H7 (cell line): ENCODE results near the gene MAN2A1. TPM values are rescaled to one million over a fixed set of nuclear protein-coding genes. Genes with fewer than 3 reads are reported as not detected.
"Not testable (repeated sequence)": the region's sequence is repeated elsewhere in the genome, so short reads cannot be mapped to it uniquely, and the experiment has no call there.

Experiments used
- DNase-seq: peaks from one replicate; pipeline ENCODE4 v3.0.0; 2012
- H3K27me3 ChIP-seq: 2 replicates; pipeline ENCODE4 v1.6.0; 2011; ENCODE audit warnings: mild to moderate bottlenecking, low read length; ENCODE audit not compliant: control insufficient read depth, insufficient read depth
- H3K36me3 ChIP-seq: replicated peaks from 2 replicates; pipeline ENCODE4 v1.5.1; 2011; ENCODE audit warnings: low read length; ENCODE audit not compliant: control insufficient read depth, insufficient read depth
- H3K4me3 ChIP-seq: 2 replicates; pipeline ENCODE4 v1.5.1; 2011; ENCODE audit warnings: low read depth, mild to moderate bottlenecking, control low read depth, low read length, moderate library complexity; ENCODE audit not compliant: insufficient read depth
- total RNA-seq: library from RNA; depleted of rRNA; stranded (reverse); fragments of >200 nt; shearing (Covaris generic); gene quantifications from 2 replicates; pipeline ENCODE4 v1.2.3, GENCODE V29; 2014

The MAN2A1 gene
- total RNA-seq, 1 experiment from 2014 or later = 53.5 TPM

DNA sequence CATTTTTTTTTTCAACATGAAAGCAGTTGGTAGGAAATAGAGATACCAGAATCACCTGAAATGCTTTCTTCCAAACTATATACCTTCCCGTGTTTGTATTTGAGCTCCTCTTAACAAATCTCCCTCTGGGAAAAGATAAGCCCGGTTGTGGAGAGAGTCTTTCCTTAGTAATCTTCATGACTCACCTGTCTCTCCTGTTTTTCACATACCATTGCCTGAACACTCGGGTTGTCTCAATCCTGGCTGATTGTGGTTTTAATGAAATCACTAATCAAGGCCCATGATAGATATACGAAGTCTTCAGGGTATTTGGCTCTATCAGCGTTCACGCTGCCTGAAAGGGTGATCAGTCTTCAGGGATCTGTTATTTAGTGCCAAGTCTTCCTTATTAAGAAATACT lies 136.7 kb downstream of the MAN2A1 start:
- Histone ChIP-seq H3K27me3 (no peaks in the 10 kb centered on the region), H3K36me3 (peaks cover 6% of the 10 kb centered on the region), H3K4me3 (no peak overlapping the region)
- no peak for DNase-seq

DNA sequence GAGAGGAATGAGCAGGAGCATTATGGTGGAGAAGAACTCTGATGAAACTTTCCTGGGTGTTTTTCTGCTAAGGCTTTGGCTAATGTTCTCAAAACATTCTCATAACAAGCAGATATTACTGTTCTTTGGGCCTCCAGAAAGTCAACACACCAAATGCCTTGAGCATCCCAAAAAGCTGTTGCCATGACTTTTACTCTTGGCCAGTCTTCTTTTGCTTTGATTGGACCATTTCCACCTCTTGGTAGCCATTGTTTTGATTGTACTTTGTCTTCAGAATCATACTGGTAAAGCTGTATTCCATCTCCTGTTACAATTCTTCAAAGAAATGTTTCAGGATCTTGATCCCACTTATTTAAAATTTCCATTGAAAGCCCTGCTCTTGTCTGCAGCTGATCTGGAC lies 139.6 kb downstream of the MAN2A1 start:
- H3K4me3 ChIP-seq = no peak overlapping the region
- DNase-seq = no peak
- peaks cover 4% of the 10 kb centered on the region for H3K36me3 ChIP-seq
- H3K27me3 ChIP-seq = no peaks in the 10 kb centered on the region

DNA sequence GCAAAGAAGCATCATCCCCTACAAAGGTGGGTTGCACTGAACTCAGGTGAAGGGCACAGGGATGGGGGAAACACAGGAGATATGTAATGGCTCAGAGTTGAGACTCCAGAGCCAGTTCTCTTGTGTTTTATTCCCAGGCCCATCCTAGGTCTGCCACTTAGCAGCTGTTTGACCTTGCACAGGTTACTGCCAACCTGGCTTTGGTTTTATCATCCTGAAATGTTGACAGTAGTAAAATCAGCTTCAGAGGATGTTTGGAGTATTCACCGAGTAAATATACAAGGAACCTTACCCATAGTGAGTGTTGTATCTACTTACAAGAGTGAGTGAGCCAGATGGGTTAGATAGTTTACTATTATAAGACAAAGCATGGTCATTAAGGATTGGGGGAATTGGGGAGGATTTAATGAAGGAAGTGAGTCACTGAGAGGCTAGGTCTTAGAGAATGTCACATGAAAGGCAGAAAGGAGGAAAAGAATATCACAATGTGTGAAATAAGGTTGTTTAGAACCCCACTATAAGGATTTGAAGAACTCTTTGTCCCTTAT lies 141.3 kb downstream of the MAN2A1 start:
- DNase-seq = no peak
- Histone ChIP-seq H3K27me3 (no peaks in the 10 kb centered on the region), H3K36me3 (peaks cover 4% of the 10 kb centered on the region), H3K4me3 (no peak overlapping the region)

DNA sequence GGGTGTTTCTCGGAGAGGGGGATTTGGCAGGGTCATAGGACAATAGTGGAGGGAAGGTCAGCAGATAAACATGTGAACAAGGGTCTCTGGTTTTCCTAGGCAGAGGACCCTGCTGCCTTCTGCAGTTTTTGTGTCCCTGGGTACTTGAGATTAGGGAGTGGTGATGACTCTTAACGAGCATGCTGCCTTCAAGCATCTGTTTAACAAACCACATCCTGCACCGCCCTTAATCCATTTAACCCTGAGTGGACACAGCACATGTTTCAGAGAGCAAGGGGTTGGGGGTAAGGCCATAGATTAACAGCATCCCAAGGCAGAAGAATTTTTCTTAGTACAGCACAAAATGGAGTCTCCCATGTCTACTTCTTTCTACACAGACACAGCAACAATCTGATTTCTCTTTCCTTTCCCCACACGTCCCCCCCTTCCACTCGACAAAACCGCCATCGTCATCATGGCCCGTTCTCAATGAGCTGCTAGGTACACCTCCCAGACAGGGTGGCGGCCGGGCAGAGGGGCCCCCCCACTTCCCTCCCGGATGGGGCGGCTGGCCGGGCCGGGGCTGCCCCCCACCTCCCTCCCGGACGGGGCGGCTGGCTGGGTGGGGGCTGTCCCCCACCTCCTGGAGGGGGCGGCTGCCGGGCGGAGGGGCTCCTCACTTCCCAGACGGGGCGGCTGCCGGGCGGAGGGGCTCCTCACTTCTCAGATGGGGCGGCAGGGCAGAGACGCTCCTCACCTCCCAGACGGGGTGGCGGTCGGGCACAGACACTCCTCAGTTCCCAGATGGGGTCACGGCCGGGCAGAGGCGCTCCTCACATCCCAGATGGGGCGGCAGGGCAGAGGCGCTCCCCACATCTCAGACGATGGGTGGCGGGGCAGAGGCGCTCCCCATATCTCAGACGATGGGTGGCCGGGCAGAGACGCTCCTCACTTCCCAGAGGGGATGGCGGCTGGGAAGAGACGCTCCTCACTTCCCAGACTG lies 142.8 kb downstream of the MAN2A1 start:
- H3K27me3 ChIP-seq, H3K36me3 ChIP-seq, DNase-seq, H3K4me3 ChIP-seq: not testable (repeated sequence)

DNA sequence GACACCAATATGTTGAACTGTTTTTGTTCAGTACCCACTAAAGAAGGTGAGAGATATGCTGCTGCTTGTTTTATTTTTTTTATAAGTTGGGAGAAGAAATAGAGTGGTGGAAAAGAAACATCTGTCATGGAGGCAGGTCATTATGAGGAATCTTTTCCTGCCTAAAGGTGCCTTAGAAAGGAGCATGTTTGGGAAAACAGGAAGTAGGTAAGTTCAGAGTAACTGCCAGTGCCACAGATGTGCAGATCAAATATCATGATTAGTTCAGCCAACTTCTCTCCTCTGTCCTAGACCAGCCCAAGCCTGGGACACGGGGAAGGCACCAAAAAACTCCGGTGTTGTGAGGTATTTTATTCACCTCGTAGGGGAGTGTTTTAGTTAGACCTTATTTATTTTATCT lies 144.2 kb downstream of the MAN2A1 start:
- no peak for DNase-seq
- Histone ChIP-seq H3K36me3 (peaks cover 4% of the 10 kb centered on the region), H3K4me3 (no peak overlapping the region), H3K27me3 (no peaks in the 10 kb centered on the region)

DNA sequence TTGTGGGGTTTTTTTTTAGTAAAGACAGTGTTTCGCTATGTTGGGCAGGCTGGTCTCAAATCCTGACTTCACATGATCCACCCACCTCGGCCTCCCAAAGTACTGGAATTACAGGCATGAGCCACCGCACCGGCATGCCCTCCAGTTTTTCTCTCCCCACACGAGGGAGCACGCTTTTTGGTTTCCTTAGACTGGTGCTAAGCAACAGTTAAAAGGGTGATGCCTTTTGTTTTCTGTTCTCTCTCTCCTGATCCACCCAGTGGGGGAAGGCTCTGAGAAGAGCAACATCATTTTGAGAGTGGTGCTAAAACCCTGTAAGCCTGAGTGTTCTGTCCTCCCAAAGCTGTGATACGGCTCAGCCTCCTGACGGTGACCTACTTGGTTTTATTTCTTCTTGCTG lies 146.6 kb downstream of the MAN2A1 start:
- no peak overlapping the region for H3K4me3 ChIP-seq
- DNase-seq = peak; percentile 30
- peaks cover 4% of the 10 kb centered on the region for H3K36me3 ChIP-seq
- no peaks in the 10 kb centered on the region for H3K27me3 ChIP-seq

DNA sequence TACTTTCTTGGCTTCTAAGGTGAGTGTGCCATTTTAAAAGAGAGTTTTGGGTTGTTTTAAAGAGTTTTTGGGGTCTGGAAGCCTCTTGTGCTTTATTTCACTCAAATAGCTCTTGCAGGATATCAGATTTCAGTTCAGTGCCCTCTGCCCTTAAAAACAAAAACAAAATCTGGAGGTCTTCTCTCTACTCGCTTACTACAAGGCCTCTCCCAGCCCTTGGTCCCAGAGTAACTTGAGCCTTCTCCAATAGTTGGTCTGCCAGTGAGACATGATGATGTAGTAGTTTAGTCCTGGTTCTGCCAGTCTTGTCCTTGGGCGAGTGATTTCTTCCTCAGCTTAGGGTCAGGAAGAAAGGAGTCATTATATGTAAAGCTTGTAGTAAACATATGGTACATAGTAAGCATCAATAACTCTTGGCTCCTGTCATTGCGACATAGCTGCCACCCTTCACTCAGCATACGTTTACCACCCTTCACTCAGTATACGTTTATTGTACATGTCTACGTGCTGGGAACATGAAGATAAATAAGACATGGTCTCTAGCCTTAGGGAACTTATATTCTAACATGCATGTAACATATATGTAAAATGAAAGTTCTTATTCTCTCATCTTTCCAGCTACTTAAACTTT lies 147.6 kb downstream of the MAN2A1 start:
- no peak for DNase-seq
- H3K4me3 ChIP-seq = no peak overlapping the region
- H3K36me3 ChIP-seq = peaks cover 5% of the 10 kb centered on the region
- H3K27me3 ChIP-seq = no peaks in the 10 kb centered on the region

DNA sequence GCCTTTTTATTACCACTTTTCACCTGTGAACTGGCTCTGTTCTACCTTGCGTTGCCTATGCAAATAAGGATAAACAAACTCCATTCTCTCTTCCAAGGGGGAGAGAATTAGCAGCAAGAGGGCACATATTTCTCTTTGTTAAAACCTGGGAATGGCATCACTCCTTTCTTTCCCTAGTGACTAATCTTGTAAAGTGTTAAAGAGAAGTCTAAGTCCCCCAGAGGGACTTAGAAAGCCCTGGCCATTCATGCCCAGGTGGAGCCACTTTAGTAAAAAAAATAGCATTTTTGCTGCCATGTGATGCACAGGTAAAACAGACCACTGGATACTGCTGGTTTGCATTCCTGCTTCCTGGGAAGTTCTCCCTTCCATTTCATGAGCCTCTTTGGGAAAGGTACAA lies 148.4 kb downstream of the MAN2A1 start:
- DNase-seq = peak; percentile 8
- H3K27me3 ChIP-seq = no peaks in the 10 kb centered on the region
- no peak overlapping the region for H3K4me3 ChIP-seq
- peaks cover 5% of the 10 kb centered on the region for H3K36me3 ChIP-seq

DNA sequence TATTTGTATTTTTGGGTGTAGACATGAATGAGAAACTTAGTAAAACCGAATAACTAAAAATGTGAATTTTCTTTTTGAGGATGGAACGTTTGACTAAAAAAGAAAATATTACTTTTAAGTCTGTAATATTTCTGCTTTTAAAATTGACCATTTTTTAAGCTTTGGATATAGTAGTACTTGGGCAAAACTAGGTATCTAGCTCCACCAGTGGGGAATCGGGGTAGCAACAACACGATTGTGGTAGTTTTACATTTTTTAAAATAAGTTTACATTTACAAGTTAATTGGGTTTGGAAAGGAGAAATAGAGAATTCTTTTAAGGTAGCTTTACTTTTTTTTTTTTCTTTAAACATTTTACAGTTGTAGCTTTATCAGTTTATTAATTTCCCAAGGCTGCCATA lies 154.4 kb downstream of the MAN2A1 start:
- no peak for DNase-seq
- peaks cover 14% of the 10 kb centered on the region for H3K36me3 ChIP-seq
- H3K4me3 ChIP-seq = no peak overlapping the region
- H3K27me3 ChIP-seq = no peaks in the 10 kb centered on the region

DNA sequence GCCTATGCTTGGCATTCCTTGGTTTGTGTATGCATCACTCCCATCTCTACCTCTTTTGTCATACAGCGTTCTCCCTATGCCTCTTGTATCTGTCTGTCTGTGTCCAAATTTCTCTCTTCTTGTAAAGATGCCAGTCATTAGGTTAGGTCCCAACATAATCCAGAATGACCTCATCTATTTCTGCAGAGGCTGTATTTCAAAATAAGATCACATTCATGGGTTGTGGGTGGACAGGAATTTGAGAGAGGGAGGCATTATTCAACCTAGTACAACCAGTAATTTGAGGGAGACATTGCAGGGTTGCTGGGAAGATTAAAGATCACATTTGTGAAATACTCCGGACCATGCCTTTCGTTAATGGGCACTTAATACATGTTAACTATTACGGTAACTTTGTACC lies 155.0 kb downstream of the MAN2A1 start:
- DNase-seq = no peak
- H3K4me3 ChIP-seq = no peak overlapping the region
- peaks cover 16% of the 10 kb centered on the region for H3K36me3 ChIP-seq
- no peaks in the 10 kb centered on the region for H3K27me3 ChIP-seq

DNA sequence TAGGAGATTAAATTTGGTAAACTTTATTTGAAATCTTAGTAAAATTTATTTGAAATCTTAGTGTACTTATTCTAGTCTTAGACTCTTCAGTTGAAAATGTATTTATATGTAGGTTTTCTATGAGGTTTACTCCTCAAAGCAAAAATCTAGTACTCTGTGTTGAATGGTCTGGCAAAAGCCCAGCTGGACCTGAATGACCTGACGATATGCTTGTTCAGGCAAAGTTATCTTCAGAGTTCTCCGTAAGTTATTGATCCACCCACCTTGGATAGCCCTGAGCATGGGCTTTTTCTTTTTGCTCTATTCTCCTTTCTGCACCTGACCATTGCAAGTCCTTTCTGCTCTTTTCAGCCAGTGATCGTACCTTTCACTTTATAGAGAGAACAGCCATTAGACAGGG lies 158.4 kb downstream of the MAN2A1 start:
- H3K36me3 ChIP-seq = peaks cover 14% of the 10 kb centered on the region
- no peaks in the 10 kb centered on the region for H3K27me3 ChIP-seq
- H3K4me3 ChIP-seq = no peak overlapping the region
- DNase-seq = no peak

DNA sequence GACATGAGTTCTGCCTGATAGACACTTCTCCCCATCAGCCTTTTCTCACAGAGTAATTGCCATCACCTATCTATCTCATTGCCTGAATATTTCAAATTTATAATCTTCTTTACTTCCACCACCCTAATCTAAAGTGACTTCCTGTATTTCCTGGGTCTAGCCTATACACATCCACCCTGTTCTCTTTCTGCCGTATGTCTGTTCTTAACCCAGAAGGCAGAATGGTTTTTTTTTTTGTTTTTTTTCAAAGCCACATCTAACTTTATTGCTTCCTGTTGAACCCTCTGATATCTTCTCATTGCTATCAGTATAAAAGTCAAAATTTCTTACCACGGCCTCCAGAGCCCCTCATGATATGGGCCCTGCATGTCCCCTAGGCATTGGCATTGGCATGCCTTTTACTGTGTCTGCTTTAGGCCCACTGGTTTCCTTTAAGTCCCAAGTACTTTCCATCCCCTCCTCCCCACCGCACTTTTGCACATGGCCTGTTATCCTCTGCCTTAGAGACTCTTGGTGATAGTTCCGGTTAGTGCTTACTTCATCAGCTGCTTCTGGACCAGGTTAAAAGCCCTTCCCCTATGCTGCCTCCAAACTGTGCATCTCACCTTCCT lies 159.9 kb downstream of the MAN2A1 start:
- H3K27me3 ChIP-seq = no peaks in the 10 kb centered on the region
- peaks cover 13% of the 10 kb centered on the region for H3K36me3 ChIP-seq
- H3K4me3 ChIP-seq = no peak overlapping the region
- no peak for DNase-seq

DNA sequence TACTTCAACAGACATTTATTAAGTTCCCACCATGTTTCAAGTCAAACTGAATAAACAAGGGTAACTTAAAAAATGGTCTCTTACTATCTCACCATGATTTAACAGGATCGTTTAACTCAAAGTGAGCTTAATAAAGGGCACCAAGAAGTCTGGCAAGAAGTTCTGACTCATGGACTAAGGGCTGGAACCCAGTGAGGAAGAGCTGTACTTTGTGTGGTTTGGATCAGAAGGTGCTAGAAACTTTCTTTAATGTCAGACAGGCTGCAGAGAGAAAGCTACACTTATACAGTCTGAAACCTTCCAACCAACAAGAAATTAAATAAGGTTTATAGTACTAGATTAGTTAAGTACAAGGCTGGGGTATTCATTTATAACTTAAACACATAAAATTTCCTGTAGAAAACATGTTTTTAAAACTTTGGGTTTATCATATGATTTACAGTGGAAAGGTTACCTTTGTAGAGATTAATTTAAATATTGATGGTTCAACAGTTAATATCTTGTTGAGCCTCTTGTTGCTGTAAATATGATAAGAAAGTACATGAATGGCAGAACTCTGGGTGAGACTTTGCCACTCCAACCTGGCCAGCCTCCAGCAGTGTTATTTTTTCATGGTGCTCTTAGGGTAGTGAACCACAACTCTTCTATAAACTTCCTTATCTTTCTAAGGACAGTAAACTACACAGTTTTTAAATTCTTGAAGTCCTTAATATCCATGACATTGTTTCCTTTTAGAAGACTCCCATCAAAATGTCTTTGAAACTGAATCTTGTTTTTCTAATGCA lies 162.8 kb downstream of the MAN2A1 start:
- no peak for DNase-seq
- Histone ChIP-seq H3K4me3 (no peak overlapping the region), H3K36me3 (peaks cover 10% of the 10 kb centered on the region), H3K27me3 (no peaks in the 10 kb centered on the region)

DNA sequence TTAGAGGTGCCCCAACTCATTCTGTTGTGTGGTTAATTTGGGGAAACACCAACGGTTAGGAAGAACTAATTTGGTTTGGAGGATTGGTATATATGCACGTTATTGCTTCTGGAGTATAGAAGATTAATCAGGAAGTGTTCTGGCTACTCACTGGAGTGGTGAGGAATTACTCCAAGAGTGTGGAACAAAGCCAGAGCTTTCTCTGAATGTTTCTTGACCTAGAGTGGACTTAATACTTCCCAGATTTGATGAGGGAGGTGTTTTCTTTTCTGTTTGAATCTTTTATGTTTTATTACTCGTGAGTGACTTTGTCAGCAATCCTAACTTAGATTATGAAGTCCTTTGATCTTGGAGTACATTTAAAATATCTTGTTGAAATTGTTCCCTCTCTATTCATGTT lies 163.7 kb downstream of the MAN2A1 start:
- no peaks in the 10 kb centered on the region for H3K27me3 ChIP-seq
- no peak for DNase-seq
- H3K4me3 ChIP-seq = no peak overlapping the region
- H3K36me3 ChIP-seq = peaks cover 10% of the 10 kb centered on the region
